HepG2 (cell line): ENCODE measurements around the gene SPATA32. TPM values are rescaled to one million over a fixed set of nuclear protein-coding genes. Genes with fewer than 3 reads are reported as not detected.
A peak's percentile ranks its signal among the peaks of the same experiment; 100 is the strongest.

ENCODE experiments used
- ATAC-seq: fragments of 200-7000 bp; cut with Tn5 transposase; 3 replicates; pipeline ENCODE4 v1.9.1; 2020; ENCODE audit warnings: mild to moderate bottlenecking, moderate library complexity
- BruUV-seq: library from RNA; stranded (reverse); fragments of 400-500 nt; replicated peaks from 2 replicates; lab custom pipeline; 2021; lab: Mats Ljungman, UMichigan
- CTCF ChIA-PET: fragments of 300-600 bp; formaldehyde crosslinking; extraction: SDS; loops from one replicate; lab custom pipeline; 2021; ENCODE audit warnings: low total read pairs, inconsistent platforms, low intra/inter-chr PET ratio; lab: Yijun Ruan, JAX
- POLR2A ChIA-PET: fragments of 350-600 bp; sonication (Branson Sonifier 250); formaldehyde crosslinking; loops from one replicate; lab custom pipeline; 2020; ENCODE audit warnings: antibody characterized with exemption, inconsistent platforms; lab: Yijun Ruan, JAX
- DNase-seq: peaks from one replicate; pipeline ENCODE4 v3.0.0-alpha.2; 2015; ENCODE audit warnings: low spot score
- FAIRE-seq: peaks from 3 replicates; lab custom pipeline; 2011; peaks lifted over from hg19 to GRCh38; lab: Jason Lieb, UNC
- H2AFZ ChIP-seq: one replicate; pipeline ENCODE4 v1.6.1; 2011; ENCODE audit warnings: low read length, inconsistent platforms
- H3K27ac ChIP-seq: fragments of 300-600 bp; 3 replicates; pipeline ENCODE4 v1.8.0; 2011; ENCODE audit warnings: mixed run types, mild to moderate bottlenecking, mixed read lengths, low read length, inconsistent platforms; ENCODE audit not compliant: insufficient read depth; ENCODE audit errors: extremely low read length
- H3K27me3 ChIP-seq, 2 experiments: fragments of 200-600 bp in 1 of 2; 2 replicates in 1 of 2; 3 replicates in 1 of 2; pipeline versions ENCODE4 v1.6.0 to v1.8.0; 2011; ENCODE audit warnings: low read length in 2 of 2, mild to moderate bottlenecking in 2 of 2, moderate library complexity in 2 of 2, inconsistent platforms in 1 of 2; ENCODE audit not compliant: insufficient read depth in 2 of 2, control insufficient read depth in 1 of 2
- H3K36me3 ChIP-seq, 2 experiments: fragments of 200-600 bp in 1 of 2; replicated peaks in 1 of 2; 2 replicates in 1 of 2; 3 replicates in 1 of 2; pipeline versions ENCODE4 v1.5.1 to v1.8.0; 2011; ENCODE audit warnings: low read length in 2 of 2, inconsistent platforms in 1 of 2; ENCODE audit not compliant: insufficient read depth in 2 of 2, control insufficient read depth in 1 of 2
- H3K4me1 ChIP-seq: 2 replicates; pipeline ENCODE4 v1.5.1; 2012; ENCODE audit warnings: low read length, inconsistent platforms; ENCODE audit not compliant: insufficient read depth
- H3K4me2 ChIP-seq: 2 replicates; pipeline ENCODE4 v1.6.0; 2011; ENCODE audit warnings: low read depth, low read length, inconsistent platforms
- H3K4me3 ChIP-seq, 3 experiments: fragments of 200-600 bp in 1 of 3; sonication (generic), shearing (Covaris generic) in 1 of 3; replicated peaks in 1 of 3; 2 replicates each; pipeline ENCODE4 v1.5.1; 2011 to 2016; ENCODE audit warnings: low read length in 3 of 3, inconsistent platforms in 2 of 3, low read depth in 2 of 3, mild to moderate bottlenecking in 2 of 3, control low read depth in 1 of 3, mixed read lengths in 1 of 3; ENCODE audit not compliant: insufficient read depth in 1 of 3
- H3K79me2 ChIP-seq: one replicate; pipeline ENCODE4 v1.6.1; 2011; ENCODE audit warnings: low read length, inconsistent platforms; ENCODE audit not compliant: insufficient read depth
- H3K9ac ChIP-seq: 2 replicates; pipeline ENCODE4 v1.6.0; 2011; ENCODE audit warnings: mild to moderate bottlenecking, low read depth, low read length, inconsistent platforms; ENCODE audit not compliant: insufficient read depth
- H3K9me3 ChIP-seq: 2 replicates; pipeline ENCODE4 v1.5.1; 2012; ENCODE audit warnings: mild to moderate bottlenecking, low read length
- H4K20me1 ChIP-seq: 2 replicates; pipeline ENCODE4 v1.6.0; 2011; ENCODE audit warnings: inconsistent platforms, mild to moderate bottlenecking, low read length, moderate library complexity; ENCODE audit not compliant: insufficient read depth
- CREM ChIP-seq, 2 experiments: sonication (generic) in 1 of 2; formaldehyde crosslinking in 1 of 2; IDR thresholded peaks; 2 replicates each; pipeline versions ENCODE4 v1.4.0 to v1.6.1; 2016 to 2020; ENCODE audit warnings: antibody characterized with exemption in 1 of 2, mild to moderate bottlenecking in 1 of 2, missing genetic modification reagents in 1 of 2
- FOXA1 ChIP-seq, 2 experiments: fragments of 450-650 bp in 1 of 2; sonication (generic) in 1 of 2; formaldehyde crosslinking in 1 of 2; IDR thresholded peaks; 2 replicates each; pipeline versions ENCODE4 v1.4.0 to v1.6.1; 2016 to 2020; ENCODE audit warnings: missing genetic modification reagents in 1 of 2
- HES4 ChIP-seq: sonication (generic); formaldehyde crosslinking; IDR thresholded peaks from 2 replicates; pipeline ENCODE4 v1.9.0; 2021; ENCODE audit warnings: mild to moderate bottlenecking, missing genetic modification reagents, borderline replicate concordance
- HNF4A ChIP-seq: sonication (generic); formaldehyde crosslinking; IDR thresholded peaks from 2 replicates; pipeline ENCODE4 v1.4.0; 2020; ENCODE audit warnings: missing genetic modification reagents
- HNRNPLL ChIP-seq: fragments of 200-400 bp; formaldehyde crosslinking; IDR thresholded peaks from 2 replicates; pipeline ENCODE4 v1.6.1; 2017; ENCODE audit warnings: mild to moderate bottlenecking, low read depth, low read length; ENCODE audit not compliant: poor library complexity, severe bottlenecking
- KDM1A ChIP-seq: IDR thresholded peaks from 2 replicates; pipeline ENCODE4 v1.6.1; 2016; ENCODE audit warnings: missing compliant biosample characterization
- MIER2 ChIP-seq: IDR thresholded peaks from 2 replicates; pipeline ENCODE4 v1.6.1; 2016; ENCODE audit warnings: missing biosample characterization, missing genetic modification reagents
- MYPOP ChIP-seq: sonication (generic); formaldehyde crosslinking; IDR thresholded peaks from 2 replicates; pipeline ENCODE4 v1.8.1; 2023; ENCODE audit warnings: mild to moderate bottlenecking, moderate library complexity, missing genetic modification reagents
- RARA ChIP-seq: IDR thresholded peaks from 2 replicates; pipeline ENCODE4 v1.6.1; 2016; ENCODE audit warnings: missing genetic modification reagents, missing compliant biosample characterization
- RBFOX2 ChIP-seq: fragments of 200-400 bp; formaldehyde crosslinking; IDR thresholded peaks from 2 replicates; pipeline ENCODE4 v1.6.1; 2017; ENCODE audit warnings: low read depth, mild to moderate bottlenecking, low read length
- SNAPC2 ChIP-seq: sonication (generic); formaldehyde crosslinking; IDR thresholded peaks from 2 replicates; pipeline ENCODE4 v1.8.1; 2022; ENCODE audit warnings: mild to moderate bottlenecking, missing genetic modification reagents
- ZBTB33 ChIP-seq: sonication (generic); formaldehyde crosslinking; IDR thresholded peaks from 2 replicates; pipeline ENCODE4 v1.4.0; 2020; ENCODE audit warnings: missing genetic modification reagents
- ZNF224 ChIP-seq: sonication (generic); formaldehyde crosslinking; IDR thresholded peaks from 2 replicates; pipeline ENCODE4 v1.5.0; 2020; ENCODE audit warnings: mild to moderate bottlenecking, missing genetic modification reagents
- ZNF263 ChIP-seq: sonication (generic); formaldehyde crosslinking; IDR thresholded peaks from 2 replicates; pipeline ENCODE4 v1.4.0; 2020; ENCODE audit warnings: missing genetic modification reagents
- ZNF451 ChIP-seq: sonication (generic); formaldehyde crosslinking; IDR thresholded peaks from 2 replicates; pipeline ENCODE4 v1.5.0; 2020; ENCODE audit warnings: mild to moderate bottlenecking, missing genetic modification reagents
- ZSCAN31 ChIP-seq: sonication (generic); formaldehyde crosslinking; IDR thresholded peaks from 2 replicates; pipeline ENCODE4 v1.5.0; 2020; ENCODE audit warnings: low read depth, mild to moderate bottlenecking, missing genetic modification reagents
- WGBS: methylation state at CpG from one replicate; pipeline ENCODE4 v1.1.6; 2017; ENCODE audit warnings: low lambda C conversion rate; 5-methylcytosine and 5-hydroxymethylcytosine counted together
- in situ Hi-C: cut with HindIII; loops from 2 replicates; pipeline ENCODE4 v1.10.0; 2017; ENCODE audit warnings: low pct_unique_long_range_greater_than_20kb; ENCODE audit not compliant: extremely low pct_ligation_motif_present
- intact Hi-C: fragments of 100-400 bp; cut with micrococcal nuclease; formaldehyde crosslinking; loops from one replicate; pipeline ENCODE4 v1.10.0; 2022; ENCODE audit not compliant: unreplicated experiment
- polyA plus RNA-seq, 8 experiments: library from polyadenylated mRNA; depleted of rRNA in 3 of 8; stranded (reverse) in 7 of 8; unstranded in 1 of 8; fragments of >200 nt; fragmentation: Illumina TruSeq in 4 of 8; extraction: Trizol in 4 of 8; gene quantifications; 2 replicates each; pipeline versions ENCODE4 v1.2.1 to v1.2.3, GENCODE V29; 2011 to 2016; ENCODE audit warnings: low read depth in 4 of 8, missing spikeins in 1 of 8, mixed read lengths in 1 of 8; ENCODE audit not compliant: insufficient read depth in 1 of 8
- total RNA-seq, 5 experiments: library from RNA; depleted of rRNA; stranded (reverse); fragments of >200 nt; fragmentation: Illumina TruSeq; extraction: Trizol; gene quantifications; 2 replicates each; pipeline ENCODE4 v1.2.3, GENCODE V29; 2016; ENCODE audit warnings: low read depth in 1 of 5

Gene SPATA32
- total and polyA plus RNA-seq, 2 of the 13 experiments (the other 11 are each of a cell fraction or from before 2014, with no cell fraction given) = not detected

- H3K79me2 ChIP-seq = peaks cover 54% of the 10 kb centered on the region
- FAIRE-seq = no peak
- no peak for DNase-seq
- in situ Hi-C loops (no loop called here), intact Hi-C loops (no loop called here)
- no TSS peak for BruUV-seq
- no peak overlapping the region for H3K4me3 ChIP-seq
- H3K9me3 ChIP-seq = no peaks in the 10 kb centered on the region
- H4K20me1 ChIP-seq = no peaks in the 10 kb centered on the region
- H3K36me3 ChIP-seq = no peaks in the 10 kb centered on the region
- CTCF ChIA-PET = interaction anchor here (0.6 kb wide), 1 partner anchor 77 kb away, joined by 3 read pairs; no protein-coding TSS in a partner anchor
- no peak overlapping the region for H3K9ac ChIP-seq
- TF ChIP-seq ZNF263 (peak; percentile 80), RARA (CRISPR knock-in tag) (no peak), ZSCAN31 (CRISPR knock-in tag) (no peak), MYPOP (CRISPR knock-in tag) (no peak), ZBTB33 (peak; percentile 77), ZNF451 (no peak), HNF4A (peak; percentile 6; the same call in 1 of the 2 replicates), MIER2 (CRISPR knock-in tag) (no peak), HNRNPLL (no peak), RBFOX2 (no peak), FOXA1 (IDR thresholded peaks at IDR 0.05) (no peak), FOXA1 (CRISPR knock-in tag; IDR thresholded peaks at IDR 0.05) (peak; percentile 4; the same call in 1 of the 2 replicates), SNAPC2 (no peak), ZNF224 (CRISPR knock-in tag) (no peak), HES4 (CRISPR knock-in tag) (no peak), CREM (IDR thresholded peaks at IDR 0.05) (no peak), CREM (CRISPR knock-in tag; IDR thresholded peaks at IDR 0.05) (no peak), KDM1A (no peak)
- TF ChIP-seq, all 625 proteins: peak for 4
- no peak overlapping the region for H3K27ac ChIP-seq
- H3K27me3 ChIP-seq = no peaks in the 10 kb centered on the region
- no peak overlapping the region for H3K4me2 ChIP-seq
- no peak for ATAC-seq
- H2AFZ ChIP-seq = no peak overlapping the region
- peaks cover 42% of the 10 kb centered on the region for H3K4me1 ChIP-seq
- POLR2A ChIA-PET = interaction anchor here (0.6 to 1.3 kb wide), 3 partner anchors 8 to 160 kb away, joined by 3 to 4 read pairs (median 4); partner anchors contain the start of genes HEXIM1 and MAP3K14
- WGBS = 56% methylated on average over 6 of the region's 6 CpGs
Measured at GRCh38 chr17:45308016-45308365, 46.1 kb upstream of the SPATA32 start.
